HEK293 (cell line): Measurements from ENCODE around the gene CHST4.

ENCODE experiments used
- CTCF ChIA-PET: fragments of 350-600 bp; formaldehyde crosslinking; extraction: SDS; loops from one replicate; lab custom pipeline; 2021; ENCODE audit warnings: antibody characterized with exemption; lab: Yijun Ruan, JAX
- POLR2A ChIA-PET: fragments of 300-600 bp; formaldehyde crosslinking; extraction: SDS; loops from one replicate; lab custom pipeline; 2020; ENCODE audit warnings: antibody characterized with exemption, inconsistent platforms; lab: Yijun Ruan, JAX
- H3K27ac ChIP-seq: fragments of 200-500 bp; sonication (Bioruptor generic); 2 replicates; pipeline ENCODE4 v1.5.1; 2014; ENCODE audit warnings: low read depth, low read length, control low read depth, inconsistent platforms; ENCODE audit errors: extremely low read depth
- H3K36me3 ChIP-seq, 2 experiments: fragments of 200-500 bp in 1 of 2; sonication (Bioruptor generic) in 1 of 2; 1 replicate in 1 of 2; 2 replicates in 1 of 2; pipeline ENCODE4 v1.5.1; 2014 to 2017; ENCODE audit warnings: inconsistent platforms in 2 of 2, low read length in 2 of 2; ENCODE audit not compliant: control insufficient read depth in 2 of 2, insufficient read depth in 1 of 2
- H3K4me1 ChIP-seq: fragments of 200-500 bp; sonication (Bioruptor generic); 2 replicates; pipeline ENCODE4 v1.5.1; 2014; ENCODE audit warnings: mild to moderate bottlenecking, low read length, inconsistent platforms; ENCODE audit not compliant: control insufficient read depth, insufficient read depth
- H3K4me3 ChIP-seq: 2 replicates; pipeline ENCODE4 v1.5.1; 2011; ENCODE audit warnings: low read depth, mild to moderate bottlenecking, control low read depth, low read length, moderate library complexity
- H3K9me3 ChIP-seq: fragments of 200-500 bp; sonication (Bioruptor generic); 2 replicates; pipeline ENCODE4 v1.5.1; 2014; ENCODE audit warnings: low read depth, low read length, inconsistent platforms; ENCODE audit not compliant: control insufficient read depth, insufficient read depth
- AEBP2 ChIP-seq: fragments of 450-650 bp; formaldehyde crosslinking; IDR thresholded peaks from 2 replicates; pipeline ENCODE4 v1.5.1; 2016; ENCODE audit warnings: missing biosample characterization, missing genetic modification characterization, borderline replicate concordance
- ELK4 ChIP-seq: IDR thresholded peaks from 2 replicates; pipeline ENCODE4 v1.6.1; 2011; ENCODE audit warnings: mild to moderate bottlenecking, low read depth, low read length, borderline replicate concordance
- KLF16 ChIP-seq: fragments of 450-650 bp; formaldehyde crosslinking; IDR thresholded peaks from 2 replicates; pipeline ENCODE4 v1.5.1; 2017; ENCODE audit warnings: missing biosample characterization, missing genetic modification characterization
- KLF9 ChIP-seq: fragments of 450-650 bp; formaldehyde crosslinking; IDR thresholded peaks from 2 replicates; pipeline ENCODE4 v1.5.1; 2016; ENCODE audit warnings: missing biosample characterization, missing genetic modification characterization, low read depth
- MZF1 ChIP-seq: fragments of 450-650 bp; formaldehyde crosslinking; IDR thresholded peaks from 2 replicates; pipeline ENCODE4 v1.5.1; 2017; ENCODE audit warnings: missing biosample characterization, missing genetic modification characterization, borderline replicate concordance
- PRDM1 ChIP-seq: fragments of 450-650 bp; formaldehyde crosslinking; IDR thresholded peaks from 2 replicates; pipeline ENCODE4; 2016; ENCODE audit warnings: missing biosample characterization, missing genetic modification characterization
- TCF7L2 ChIP-seq: IDR thresholded peaks from 2 replicates; pipeline ENCODE4 v1.6.1; 2011; ENCODE audit warnings: low read depth, mild to moderate bottlenecking, inconsistent platforms, low read length, moderate library complexity, borderline replicate concordance
- ZNF112 ChIP-seq: fragments of 450-650 bp; formaldehyde crosslinking; IDR thresholded peaks from 2 replicates; pipeline ENCODE4 v1.5.0; 2017; ENCODE audit warnings: missing biosample characterization, missing genetic modification characterization
- ZNF133 ChIP-seq: fragments of 450-650 bp; formaldehyde crosslinking; IDR thresholded peaks from 2 replicates; pipeline ENCODE4 v1.5.1; 2016; ENCODE audit warnings: missing biosample characterization, missing genetic modification characterization
- ZNF174 ChIP-seq: fragments of 450-650 bp; formaldehyde crosslinking; IDR thresholded peaks from 2 replicates; pipeline ENCODE4 v1.5.0; 2017; ENCODE audit warnings: missing biosample characterization, mild to moderate bottlenecking, missing genetic modification characterization
- ZNF184 ChIP-seq: fragments of 450-650 bp; IDR thresholded peaks from 2 replicates; pipeline ENCODE4 v1.5.1; 2018; ENCODE audit warnings: missing biosample characterization, mild to moderate bottlenecking, missing genetic modification characterization
- ZNF324 ChIP-seq: fragments of 450-650 bp; formaldehyde crosslinking; IDR thresholded peaks from 2 replicates; pipeline ENCODE4 v1.5.1; 2016; ENCODE audit warnings: missing biosample characterization, missing genetic modification characterization
- ZNF335 ChIP-seq: fragments of 450-650 bp; formaldehyde crosslinking; conservative IDR thresholded peaks from 2 replicates; pipeline ENCODE4 v1.5.1; 2016; ENCODE audit warnings: missing biosample characterization, missing genetic modification characterization
- ZNF366 ChIP-seq: fragments of 450-650 bp; formaldehyde crosslinking; conservative IDR thresholded peaks from 2 replicates; pipeline ENCODE4 v1.5.1; 2016; ENCODE audit warnings: missing biosample characterization, missing genetic modification characterization
- ZNF416 ChIP-seq: fragments of 450-650 bp; formaldehyde crosslinking; IDR thresholded peaks from 2 replicates; pipeline ENCODE4 v1.5.1; 2016; ENCODE audit warnings: missing biosample characterization, missing genetic modification characterization
- ZNF433 ChIP-seq: fragments of 450-650 bp; formaldehyde crosslinking; IDR thresholded peaks from 2 replicates; pipeline ENCODE4 v1.5.1; 2016; ENCODE audit warnings: missing biosample characterization, missing genetic modification characterization, low read depth
- ZNF48 ChIP-seq: fragments of 450-650 bp; formaldehyde crosslinking; IDR thresholded peaks from 2 replicates; pipeline ENCODE4 v1.5.1; 2016; ENCODE audit warnings: missing biosample characterization, missing genetic modification characterization
- ZNF514 ChIP-seq: fragments of 450-650 bp; formaldehyde crosslinking; IDR thresholded peaks from 2 replicates; pipeline ENCODE4 v1.5.1; 2016; ENCODE audit warnings: missing biosample characterization, missing genetic modification characterization
- ZNF549 ChIP-seq: fragments of 450-650 bp; IDR thresholded peaks from 2 replicates; pipeline ENCODE4 v1.5.1; 2018; ENCODE audit warnings: missing biosample characterization, missing genetic modification characterization, mild to moderate bottlenecking, inconsistent platforms, moderate library complexity
- ZNF658 ChIP-seq: fragments of 450-650 bp; formaldehyde crosslinking; IDR thresholded peaks from 2 replicates; pipeline ENCODE4; 2016; ENCODE audit warnings: missing biosample characterization, missing genetic modification characterization
- ZNF792 ChIP-seq: fragments of 450-650 bp; formaldehyde crosslinking; IDR thresholded peaks from 2 replicates; pipeline ENCODE4 v1.5.1; 2016; ENCODE audit warnings: missing biosample characterization, missing genetic modification characterization
- ZNF843 ChIP-seq: fragments of 450-650 bp; formaldehyde crosslinking; IDR thresholded peaks from 2 replicates; pipeline ENCODE4 v1.5.1; 2016; ENCODE audit warnings: missing biosample characterization, missing genetic modification characterization
- TF ChIP-seq, protein P1 (sequence below): fragments of 450-650 bp; formaldehyde crosslinking; IDR thresholded peaks from 2 replicates; pipeline ENCODE4 v1.5.1; 2017; ENCODE audit warnings: missing biosample characterization, missing genetic modification characterization
- TF ChIP-seq, protein P2 (sequence below): fragments of 450-650 bp; formaldehyde crosslinking; IDR thresholded peaks from 2 replicates; pipeline ENCODE4 v1.5.1; 2016; ENCODE audit warnings: missing biosample characterization, missing genetic modification characterization, low read depth
- TF ChIP-seq, protein P3 (sequence below): fragments of 450-650 bp; formaldehyde crosslinking; IDR thresholded peaks from 2 replicates; pipeline ENCODE4 v1.5.1; 2016; ENCODE audit warnings: missing biosample characterization, missing genetic modification characterization
- TF ChIP-seq, protein P4 (sequence below): fragments of 450-650 bp; formaldehyde crosslinking; IDR thresholded peaks from 2 replicates; pipeline ENCODE4 v1.5.1; 2016; ENCODE audit warnings: missing biosample characterization, missing genetic modification characterization
- TF ChIP-seq, protein P5 (sequence below): fragments of 450-650 bp; formaldehyde crosslinking; IDR thresholded peaks from 2 replicates; pipeline ENCODE4 v1.5.1; 2017; ENCODE audit warnings: missing biosample characterization, mild to moderate bottlenecking, missing genetic modification characterization, moderate library complexity

Gene CHST4

DNA sequence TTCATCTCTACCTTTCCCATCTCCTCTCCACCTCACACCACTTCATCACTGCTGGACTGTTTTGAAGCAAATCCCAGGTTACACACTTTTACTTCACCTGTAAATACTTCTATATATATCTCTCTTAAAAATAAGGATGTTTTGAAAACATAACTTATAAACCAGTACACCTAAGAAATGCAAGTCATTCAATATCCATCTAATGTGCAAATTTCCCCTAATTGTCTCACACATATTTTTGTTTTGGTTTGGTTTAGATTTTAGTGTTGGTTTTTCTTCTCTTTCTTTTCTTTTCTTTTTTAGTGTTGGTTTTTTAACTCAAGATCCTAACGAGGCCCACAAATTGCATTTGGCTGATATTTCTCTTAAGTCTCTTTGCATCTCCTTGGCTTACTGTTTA lies 19.2 kb upstream of the CHST4 start (continued):
- TF ChIP-seq ZNF514 (tag by site-specific recombination) (no peak), ZNF843 (tag by site-specific recombination) (no peak), ELK4 (no peak), PRDM1 (no peak), TCF7L2 (no peak), ZNF433 (tag by site-specific recombination) (no peak), ZNF324 (tag by site-specific recombination) (no peak)
- TF ChIP-seq, protein P1, sequence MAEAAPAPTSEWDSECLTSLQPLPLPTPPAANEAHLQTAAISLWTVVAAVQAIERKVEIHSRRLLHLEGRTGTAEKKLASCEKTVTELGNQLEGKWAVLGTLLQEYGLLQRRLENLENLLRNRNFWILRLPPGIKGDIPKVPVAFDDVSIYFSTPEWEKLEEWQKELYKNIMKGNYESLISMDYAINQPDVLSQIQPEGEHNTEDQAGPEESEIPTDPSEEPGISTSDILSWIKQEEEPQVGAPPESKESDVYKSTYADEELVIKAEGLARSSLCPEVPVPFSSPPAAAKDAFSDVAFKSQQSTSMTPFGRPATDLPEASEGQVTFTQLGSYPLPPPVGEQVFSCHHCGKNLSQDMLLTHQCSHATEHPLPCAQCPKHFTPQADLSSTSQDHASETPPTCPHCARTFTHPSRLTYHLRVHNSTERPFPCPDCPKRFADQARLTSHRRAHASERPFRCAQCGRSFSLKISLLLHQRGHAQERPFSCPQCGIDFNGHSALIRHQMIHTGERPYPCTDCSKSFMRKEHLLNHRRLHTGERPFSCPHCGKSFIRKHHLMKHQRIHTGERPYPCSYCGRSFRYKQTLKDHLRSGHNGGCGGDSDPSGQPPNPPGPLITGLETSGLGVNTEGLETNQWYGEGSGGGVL (tag by site-specific recombination): no peak

- CTCF ChIA-PET: interaction anchor here (0.7 to 1.0 kb wide), 2 partner anchors 25 to 101 kb away, joined by 3 read pairs; no protein-coding TSS in a partner anchor
- POLR2A ChIA-PET: no interaction called here
- no peak overlapping the region for H3K4me3 ChIP-seq
- H3K9me3 ChIP-seq: no peaks in the 10 kb centered on the region
- no peaks in the 10 kb centered on the region for H3K4me1 ChIP-seq
- H3K36me3 ChIP-seq: no peaks in the 10 kb centered on the region
- H3K27ac ChIP-seq: no peak overlapping the region
- TF ChIP-seq ZNF174 (no peak), ZNF416 (tag by site-specific recombination) (no peak), ZNF658 (no peak), AEBP2 (tag by site-specific recombination) (no peak), KLF16 (tag by site-specific recombination) (no peak), ZNF184 (tag by site-specific recombination) (no peak), ZNF792 (no peak), ZNF48 (tag by site-specific recombination) (no peak), ZNF335 (tag by site-specific recombination) (no peak), ZNF112 (no peak), MZF1 (tag by site-specific recombination) (no peak), ZNF133 (tag by site-specific recombination) (no peak), ZNF549 (tag by site-specific recombination) (no peak), KLF9 (tag by site-specific recombination) (no peak), ZNF366 (tag by site-specific recombination) (no peak)
- TF ChIP-seq, protein P2, sequence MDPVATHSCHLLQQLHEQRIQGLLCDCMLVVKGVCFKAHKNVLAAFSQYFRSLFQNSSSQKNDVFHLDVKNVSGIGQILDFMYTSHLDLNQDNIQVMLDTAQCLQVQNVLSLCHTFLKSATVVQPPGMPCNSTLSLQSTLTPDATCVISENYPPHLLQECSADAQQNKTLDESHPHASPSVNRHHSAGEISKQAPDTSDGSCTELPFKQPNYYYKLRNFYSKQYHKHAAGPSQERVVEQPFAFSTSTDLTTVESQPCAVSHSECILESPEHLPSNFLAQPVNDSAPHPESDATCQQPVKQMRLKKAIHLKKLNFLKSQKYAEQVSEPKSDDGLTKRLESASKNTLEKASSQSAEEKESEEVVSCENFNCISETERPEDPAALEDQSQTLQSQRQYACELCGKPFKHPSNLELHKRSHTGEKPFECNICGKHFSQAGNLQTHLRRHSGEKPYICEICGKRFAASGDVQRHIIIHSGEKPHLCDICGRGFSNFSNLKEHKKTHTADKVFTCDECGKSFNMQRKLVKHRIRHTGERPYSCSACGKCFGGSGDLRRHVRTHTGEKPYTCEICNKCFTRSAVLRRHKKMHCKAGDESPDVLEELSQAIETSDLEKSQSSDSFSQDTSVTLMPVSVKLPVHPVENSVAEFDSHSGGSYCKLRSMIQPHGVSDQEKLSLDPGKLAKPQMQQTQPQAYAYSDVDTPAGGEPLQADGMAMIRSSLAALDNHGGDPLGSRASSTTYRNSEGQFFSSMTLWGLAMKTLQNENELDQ (tag by site-specific recombination): no peak
- TF ChIP-seq, protein P3, sequence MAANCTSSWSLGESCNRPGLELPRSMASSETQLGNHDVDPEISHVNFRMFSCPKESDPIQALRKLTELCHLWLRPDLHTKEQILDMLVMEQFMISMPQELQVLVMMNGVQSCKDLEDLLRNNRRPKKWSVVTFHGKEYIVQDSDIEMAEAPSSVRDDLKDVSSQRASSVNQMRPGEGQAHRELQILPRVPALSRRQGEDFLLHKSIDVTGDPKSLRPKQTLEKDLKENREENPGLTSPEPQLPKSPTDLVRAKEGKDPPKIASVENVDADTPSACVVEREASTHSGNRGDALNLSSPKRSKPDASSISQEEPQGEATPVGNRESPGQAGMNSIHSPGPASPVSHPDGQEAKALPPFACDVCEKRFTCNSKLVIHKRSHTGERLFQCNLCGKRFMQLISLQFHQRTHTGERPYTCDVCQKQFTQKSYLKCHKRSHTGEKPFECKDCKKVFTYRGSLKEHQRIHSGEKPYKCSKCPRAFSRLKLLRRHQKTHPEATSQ (tag by site-specific recombination): no peak
- TF ChIP-seq, protein P4, sequence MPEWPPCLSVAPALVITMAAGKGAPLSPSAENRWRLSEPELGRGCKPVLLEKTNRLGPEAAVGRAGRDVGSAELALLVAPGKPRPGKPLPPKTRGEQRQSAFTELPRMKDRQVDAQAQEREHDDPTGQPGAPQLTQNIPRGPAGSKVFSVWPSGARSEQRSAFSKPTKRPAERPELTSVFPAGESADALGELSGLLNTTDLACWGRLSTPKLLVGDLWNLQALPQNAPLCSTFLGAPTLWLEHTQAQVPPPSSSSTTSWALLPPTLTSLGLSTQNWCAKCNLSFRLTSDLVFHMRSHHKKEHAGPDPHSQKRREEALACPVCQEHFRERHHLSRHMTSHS (tag by site-specific recombination): no peak
- TF ChIP-seq, protein P5, sequence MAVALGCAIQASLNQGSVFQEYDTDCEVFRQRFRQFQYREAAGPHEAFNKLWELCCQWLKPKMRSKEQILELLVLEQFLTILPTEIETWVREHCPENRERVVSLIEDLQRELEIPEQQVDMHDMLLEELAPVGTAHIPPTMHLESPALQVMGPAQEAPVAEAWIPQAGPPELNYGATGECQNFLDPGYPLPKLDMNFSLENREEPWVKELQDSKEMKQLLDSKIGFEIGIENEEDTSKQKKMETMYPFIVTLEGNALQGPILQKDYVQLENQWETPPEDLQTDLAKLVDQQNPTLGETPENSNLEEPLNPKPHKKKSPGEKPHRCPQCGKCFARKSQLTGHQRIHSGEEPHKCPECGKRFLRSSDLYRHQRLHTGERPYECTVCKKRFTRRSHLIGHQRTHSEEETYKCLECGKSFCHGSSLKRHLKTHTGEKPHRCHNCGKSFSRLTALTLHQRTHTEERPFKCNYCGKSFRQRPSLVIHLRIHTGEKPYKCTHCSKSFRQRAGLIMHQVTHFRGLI (tag by site-specific recombination): no peak
These were observed 12.9 kb upstream of the CHST4 start for GRCh38 chr16:71513302-71513701.
